Esophagus muscularis mucosa (tissue), 3 donors: ENCODE results near the gene TSPAN16.

Source experiments
- POLR2A ChIP-seq: fragments of 450-650 bp; IDR thresholded peaks from one replicate; pipeline ENCODE4 v1.6.1; 2017; ENCODE audit warnings: antibody characterized with exemption, moderate library complexity, mild to moderate bottlenecking, low read depth
- POLR2AphosphoS5 ChIP-seq, 2 donors: sonication (generic); formaldehyde crosslinking; IDR thresholded peaks; one replicate each; pipeline ENCODE4 v1.6.1; 2017; ENCODE audit warnings: antibody characterized with exemption in 2 of 2
- TF ChIP-seq, protein P1 (sequence below), 3 experiments: fragments of 200-600 bp in 2 of 3; fragments of 450-650 bp in 1 of 3; sonication (generic) in 2 of 3; IDR thresholded peaks; one replicate each; pipeline ENCODE4 v1.5.1; 2017 to 2019; ENCODE audit warnings: antibody characterized with exemption in 3 of 3, mild to moderate bottlenecking in 2 of 3, moderate library complexity in 1 of 3

DNA sequence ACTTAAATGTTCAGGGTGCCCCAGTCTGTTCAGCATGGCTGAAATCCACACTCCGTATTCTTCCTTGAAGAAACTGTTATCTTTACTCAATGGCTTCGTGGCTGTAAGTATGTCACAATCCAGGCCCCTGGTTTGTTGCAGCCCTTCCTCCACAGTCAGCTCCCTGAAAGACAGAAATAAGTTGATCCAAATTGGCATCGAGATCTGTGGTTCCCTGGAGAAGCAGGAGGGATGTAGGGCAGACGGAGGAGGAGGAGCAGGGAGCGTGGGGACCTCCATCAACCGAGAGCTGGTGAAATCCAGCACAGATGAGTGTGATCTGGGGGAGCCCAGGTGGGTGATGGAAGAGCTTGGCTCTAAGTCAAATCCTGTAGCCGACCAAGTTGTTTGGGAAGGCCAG lies 304 bp downstream of the TSPAN16 start:
- no peak for TF ChIP-seq POLR2A
- TF ChIP-seq, protein P1, sequence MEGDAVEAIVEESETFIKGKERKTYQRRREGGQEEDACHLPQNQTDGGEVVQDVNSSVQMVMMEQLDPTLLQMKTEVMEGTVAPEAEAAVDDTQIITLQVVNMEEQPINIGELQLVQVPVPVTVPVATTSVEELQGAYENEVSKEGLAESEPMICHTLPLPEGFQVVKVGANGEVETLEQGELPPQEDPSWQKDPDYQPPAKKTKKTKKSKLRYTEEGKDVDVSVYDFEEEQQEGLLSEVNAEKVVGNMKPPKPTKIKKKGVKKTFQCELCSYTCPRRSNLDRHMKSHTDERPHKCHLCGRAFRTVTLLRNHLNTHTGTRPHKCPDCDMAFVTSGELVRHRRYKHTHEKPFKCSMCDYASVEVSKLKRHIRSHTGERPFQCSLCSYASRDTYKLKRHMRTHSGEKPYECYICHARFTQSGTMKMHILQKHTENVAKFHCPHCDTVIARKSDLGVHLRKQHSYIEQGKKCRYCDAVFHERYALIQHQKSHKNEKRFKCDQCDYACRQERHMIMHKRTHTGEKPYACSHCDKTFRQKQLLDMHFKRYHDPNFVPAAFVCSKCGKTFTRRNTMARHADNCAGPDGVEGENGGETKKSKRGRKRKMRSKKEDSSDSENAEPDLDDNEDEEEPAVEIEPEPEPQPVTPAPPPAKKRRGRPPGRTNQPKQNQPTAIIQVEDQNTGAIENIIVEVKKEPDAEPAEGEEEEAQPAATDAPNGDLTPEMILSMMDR (IDR thresholded peaks at IDR 0.05) = no peak
- TF ChIP-seq POLR2AphosphoS5 (IDR thresholded peaks at IDR 0.05) = no peak
